Endothelial cell of umbilical vein (primary cell): ENCODE data around the gene METTL21C. TPM values are rescaled to one million over a fixed set of nuclear protein-coding genes. Genes with fewer than 3 reads are reported as not detected.

Experiments used
- BruUV-seq: library from RNA; stranded (reverse); fragments of 400-500 nt; replicated peaks from 2 replicates; lab custom pipeline; 2021; lab: Mats Ljungman, UMichigan
- CTCF ChIA-PET: fragments of 300-600, 350-600 bp; sonication (Branson Sonifier 250); formaldehyde crosslinking; loops from one replicate; lab custom pipeline; 2021; ENCODE audit warnings: antibody characterized with exemption, inconsistent platforms; lab: Charles Lee
- POLR2A ChIA-PET: fragments of 300-600, 350-600 bp; sonication (Branson Sonifier 250); formaldehyde crosslinking; loops from one replicate; lab custom pipeline; 2021; ENCODE audit warnings: antibody characterized with exemption, inconsistent platforms; lab: Charles Lee
- DNase-seq: peaks from one replicate; pipeline ENCODE4 v3.0.0-alpha.2; 2011; ENCODE audit warnings: low read depth, low spot score
- FAIRE-seq: peaks from 2 replicates; lab custom pipeline; 2011; peaks lifted over from hg19 to GRCh38; lab: Jason Lieb, UNC
- H2AFZ ChIP-seq: 2 replicates; pipeline ENCODE4 v1.6.0; 2012; ENCODE audit warnings: low read depth, low read length, control low read depth, inconsistent platforms
- H3K27ac ChIP-seq: 2 replicates; pipeline ENCODE4 v1.5.1; 2011; ENCODE audit warnings: low read depth, mild to moderate bottlenecking, control low read depth, low read length, moderate library complexity; ENCODE audit not compliant: insufficient read depth
- H3K27me3 ChIP-seq, 2 experiments: 2 replicates each; pipeline versions ENCODE4 v1.6.0 to v1.6.1; 2011; ENCODE audit warnings: low read length in 2 of 2, mixed read lengths in 1 of 2; ENCODE audit not compliant: control insufficient read depth in 2 of 2, insufficient read depth in 2 of 2
- H3K36me3 ChIP-seq, 2 experiments: 2 replicates in 1 of 2; 3 replicates in 1 of 2; pipeline ENCODE4 v1.5.1; 2011; ENCODE audit warnings: low read length in 2 of 2, mild to moderate bottlenecking in 1 of 2, moderate library complexity in 1 of 2; ENCODE audit not compliant: control insufficient read depth in 2 of 2, insufficient read depth in 2 of 2; ENCODE audit errors: extremely low read depth in 1 of 2
- H3K4me1 ChIP-seq: 3 replicates; pipeline ENCODE4 v1.5.1; 2011; ENCODE audit warnings: mild to moderate bottlenecking, low read length; ENCODE audit not compliant: control insufficient read depth, insufficient read depth; ENCODE audit errors: extremely low read depth
- H3K4me2 ChIP-seq: 2 replicates; pipeline ENCODE4 v1.6.1; 2011; ENCODE audit warnings: low read length, control low read depth, mixed read lengths; ENCODE audit not compliant: insufficient read depth
- H3K4me3 ChIP-seq, 3 experiments: fragments of 200-600 bp in 1 of 3; sonication (generic), shearing (Covaris generic) in 1 of 3; replicated peaks in 1 of 3; 2 replicates each; pipeline ENCODE4 v1.5.1; 2011 to 2016; ENCODE audit warnings: control low read depth in 3 of 3, low read length in 3 of 3, mild to moderate bottlenecking in 2 of 3, inconsistent platforms in 1 of 3, low read depth in 1 of 3, moderate library complexity in 1 of 3; ENCODE audit not compliant: insufficient read depth in 1 of 3
- H3K79me2 ChIP-seq: 2 replicates; pipeline ENCODE4 v1.6.0; 2012; ENCODE audit warnings: low read length, inconsistent platforms; ENCODE audit not compliant: control insufficient read depth, insufficient read depth
- H3K9ac ChIP-seq: replicated peaks from 2 replicates; pipeline ENCODE3; 2011; ENCODE audit warnings: low read length, control low read depth; ENCODE audit not compliant: insufficient read depth; ENCODE audit errors: extremely low read depth
- H3K9me1 ChIP-seq: replicated peaks from 3 replicates; pipeline ENCODE4 v1.6.0; 2011; ENCODE audit warnings: mild to moderate bottlenecking, low read length; ENCODE audit not compliant: control insufficient read depth, insufficient read depth; ENCODE audit errors: extremely low read depth
- H3K9me3 ChIP-seq: replicated peaks from 2 replicates; pipeline ENCODE4 v1.5.1; 2012; ENCODE audit warnings: low read length, inconsistent platforms; ENCODE audit not compliant: control insufficient read depth, insufficient read depth
- H4K20me1 ChIP-seq: replicated peaks from 2 replicates; pipeline ENCODE3; 2011; ENCODE audit warnings: mild to moderate bottlenecking, low read length; ENCODE audit not compliant: control insufficient read depth, insufficient read depth; ENCODE audit errors: extremely low read depth
- CTCF ChIP-seq, 2 donors: IDR thresholded peaks; 1 replicate in 1 of 2; 2 replicates in 1 of 2; pipeline ENCODE4 v1.5.1; 2011; ENCODE audit warnings: low read length in 2 of 2, mild to moderate bottlenecking in 2 of 2, moderate library complexity in 2 of 2, control low read depth in 1 of 2, inconsistent platforms in 1 of 2, low read depth in 1 of 2; ENCODE audit not compliant: insufficient read depth in 1 of 2; ENCODE audit errors: extremely low read depth in 1 of 2
- EZH2 ChIP-seq: IDR thresholded peaks from 2 replicates; pipeline ENCODE4 v1.6.1; 2012; ENCODE audit warnings: borderline replicate concordance, low read depth, mild to moderate bottlenecking, moderate library complexity, low read length, inconsistent platforms; ENCODE audit not compliant: severe bottlenecking
- FOS ChIP-seq: IDR thresholded peaks from 2 replicates; pipeline ENCODE4 v1.6.1; 2011; ENCODE audit warnings: mild to moderate bottlenecking, low read length, moderate library complexity, borderline replicate concordance; ENCODE audit not compliant: insufficient read depth
- GATA2 ChIP-seq: IDR thresholded peaks from 2 replicates; pipeline ENCODE4 v1.7.0; 2011; ENCODE audit warnings: low read depth, mild to moderate bottlenecking, moderate library complexity, mixed read lengths, low read length; ENCODE audit not compliant: insufficient read length, insufficient read depth
- JUN ChIP-seq: IDR thresholded peaks from 2 replicates; pipeline ENCODE4 v1.6.1; 2011; ENCODE audit warnings: borderline replicate concordance, low read depth; ENCODE audit not compliant: insufficient read length, insufficient read depth
- MAX ChIP-seq: IDR thresholded peaks from 2 replicates; pipeline ENCODE4 v1.6.1; 2011; ENCODE audit not compliant: insufficient read depth, insufficient read length
- MYC ChIP-seq: IDR thresholded peaks from one replicate; pipeline ENCODE4 v1.6.1; 2011; ENCODE audit warnings: mild to moderate bottlenecking, low read depth, low read length
- POLR2A ChIP-seq: IDR thresholded peaks from 2 replicates; pipeline ENCODE4 v1.6.1; 2012; ENCODE audit warnings: low read depth, mild to moderate bottlenecking, control low read depth, low read length
- POLR2AphosphoS5 ChIP-seq: IDR thresholded peaks from 2 replicates; pipeline ENCODE4 v1.6.1; 2012; ENCODE audit warnings: low read depth, mild to moderate bottlenecking, control low read depth, low read length, moderate library complexity; ENCODE audit not compliant: insufficient read depth
- dilution Hi-C: fragments of 300-500 bp; cut with MboI; formaldehyde crosslinking; loops from one replicate; pipeline ENCODE4 v1.15.0; 2019; ENCODE audit warnings: low sequenced_read_pairs; ENCODE audit not compliant: extremely low pct_ligation_motif_present
- intact Hi-C: fragments of 100-400 bp; cut with micrococcal nuclease; formaldehyde crosslinking; loops from one replicate; pipeline ENCODE4 v1.10.0; 2022
- polyA plus RNA-seq, 4 experiments: library from polyadenylated mRNA; depleted of rRNA in 3 of 4; stranded (reverse) in 3 of 4; unstranded in 1 of 4; fragments of >200 nt; gene quantifications; 2 replicates each; pipeline versions ENCODE4 v1.2.1 to v1.2.3, GENCODE V29; 2011 to 2012; ENCODE audit warnings: missing spikeins in 1 of 4
- total RNA-seq: library from RNA; stranded (reverse); gene quantifications from 2 replicates; pipeline ENCODE4 v1.2.3, GENCODE V29; 2021

Gene METTL21C
- total and polyA plus RNA-seq, 2 donors (not counting 3 experiments of a cell fraction or from before 2014, with no cell fraction given), result not detected

- no TSS peak for BruUV-seq
- H3K36me3 ChIP-seq, result peaks cover 7% of the 10 kb centered on the region in 2 experiments
- POLR2A ChIA-PET, result no interaction called here
These were observed 35.6 kb downstream of the METTL21C start for GRCh38 chr13:102659168-102659713.

More at GRCh38 chr13:102659168-102659713, 35.6 kb downstream of the METTL21C start:
- intact Hi-C loops, result no loop called here
- Histone ChIP-seq H2AFZ (no peak overlapping the region), H3K27ac (no peak overlapping the region), H3K4me3 (no peak overlapping the region), H4K20me1 (no peaks in the 10 kb centered on the region), H3K27me3 (no peaks in the 10 kb centered on the region), H3K4me1 (no peaks in the 10 kb centered on the region), H3K9ac (no peak overlapping the region), H3K79me2 (no peaks in the 10 kb centered on the region), H3K9me3 (no peaks in the 10 kb centered on the region), H3K9me1 (no peaks in the 10 kb centered on the region), H3K4me2 (no peak overlapping the region)
- no peak for FAIRE-seq
- no peak for DNase-seq
- dilution Hi-C loops, result no loop called here
- CTCF ChIA-PET, result interaction anchor here (0.7 to 1.5 kb wide), 3 partner anchors 24 to 66 kb away, joined by 3 to 7 read pairs (median 3); no protein-coding TSS in a partner anchor
- no peak for TF ChIP-seq FOS
- TF ChIP-seq JUN, result no peak
- no peak for TF ChIP-seq CTCF (IDR thresholded peaks at IDR 0.05; ENCODE audit: extremely low read depth in 1 of 2, insufficient read depth in 1 of 2, low read depth in 1 of 2, low read length in 2 of 2)
- TF ChIP-seq POLR2A, result no peak
- TF ChIP-seq EZH2, result no peak
- TF ChIP-seq MYC, result no peak
- no peak for TF ChIP-seq GATA2
- no peak for TF ChIP-seq POLR2AphosphoS5
- TF ChIP-seq MAX, result no peak
